NCI-H748 (cell line): ENCODE results near the gene SEZ6L.

Experiments
- DNase-seq: peaks from one replicate; lab custom pipeline; 2025; ENCODE audit not compliant: unreplicated experiment; lab: John Stamatoyannopoulos, UW

SEZ6L gene

DNA sequence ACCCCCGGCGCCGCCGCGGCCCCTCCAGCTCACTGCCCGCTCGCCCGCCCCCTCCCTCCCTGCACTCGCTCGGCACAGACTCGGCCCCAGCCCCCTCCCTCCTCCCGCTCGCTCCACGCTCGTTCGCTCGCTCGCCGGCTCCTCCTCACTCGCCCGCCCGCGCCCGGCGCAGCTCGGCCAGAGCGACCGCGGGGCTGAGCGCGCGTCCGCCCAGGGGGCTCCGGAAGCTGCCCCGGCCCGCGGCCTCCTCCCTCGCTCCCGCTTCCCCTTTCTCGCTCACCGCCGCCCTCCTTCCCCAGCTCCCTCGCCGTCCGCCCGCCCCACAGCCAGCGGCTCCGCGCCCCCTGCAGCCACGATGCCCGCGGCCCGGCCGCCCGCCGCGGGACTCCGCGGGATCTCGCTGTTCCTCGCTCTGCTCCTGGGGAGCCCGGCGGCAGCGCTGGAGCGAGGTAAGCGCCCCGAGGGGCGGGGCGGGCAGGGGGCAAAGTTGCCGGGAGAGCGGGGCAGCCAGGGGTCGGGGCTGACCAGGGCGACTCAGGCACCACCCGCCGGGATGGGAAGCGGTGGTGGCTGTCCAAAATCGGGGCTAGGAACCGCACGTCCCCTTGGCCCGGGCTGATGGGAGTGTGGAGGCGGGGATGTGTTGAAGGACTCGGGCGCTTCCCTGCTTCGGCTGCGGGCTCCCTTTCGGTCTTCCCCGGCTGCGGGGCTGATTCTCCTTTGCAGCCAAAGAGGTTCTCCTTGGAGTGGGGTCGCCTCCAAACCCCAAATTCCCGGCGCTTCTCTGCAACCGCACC lies at the start of gene SEZ6L:
SEZ6L (plus strand) TSS at position 148 of the 797 bp plus-strand sequence; CDS start at position 356, 208 bp downstream.
- DNase-seq: peak; percentile 72

DNA sequence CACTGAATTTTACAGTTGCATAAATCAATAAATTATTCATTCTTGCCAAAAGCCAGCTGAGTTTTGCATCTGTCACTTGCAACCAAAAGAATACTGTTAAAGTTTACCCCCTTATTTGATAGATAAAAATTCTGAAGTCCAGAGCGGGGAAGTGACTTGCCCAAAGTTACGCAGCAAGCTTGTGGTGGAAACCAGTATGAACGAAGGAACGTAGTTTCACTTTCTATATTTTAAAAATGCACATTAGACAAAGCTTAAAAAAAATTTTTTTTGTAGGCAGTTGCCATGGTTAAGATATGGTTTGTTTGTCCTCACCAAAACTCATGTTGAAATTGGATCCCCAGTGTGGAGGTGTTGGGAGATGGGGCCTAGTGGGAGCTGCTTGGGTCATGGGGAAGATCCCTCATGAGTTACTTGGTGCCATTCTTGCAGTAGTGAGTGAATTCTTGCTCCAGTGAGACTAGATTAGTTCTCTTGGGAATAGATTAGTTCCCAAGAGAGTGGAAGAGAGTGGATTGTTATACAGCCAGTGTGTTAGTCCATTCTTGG lies 46.3 kb upstream of the SEZ6L start:
- DNase-seq: no peak

DNA sequence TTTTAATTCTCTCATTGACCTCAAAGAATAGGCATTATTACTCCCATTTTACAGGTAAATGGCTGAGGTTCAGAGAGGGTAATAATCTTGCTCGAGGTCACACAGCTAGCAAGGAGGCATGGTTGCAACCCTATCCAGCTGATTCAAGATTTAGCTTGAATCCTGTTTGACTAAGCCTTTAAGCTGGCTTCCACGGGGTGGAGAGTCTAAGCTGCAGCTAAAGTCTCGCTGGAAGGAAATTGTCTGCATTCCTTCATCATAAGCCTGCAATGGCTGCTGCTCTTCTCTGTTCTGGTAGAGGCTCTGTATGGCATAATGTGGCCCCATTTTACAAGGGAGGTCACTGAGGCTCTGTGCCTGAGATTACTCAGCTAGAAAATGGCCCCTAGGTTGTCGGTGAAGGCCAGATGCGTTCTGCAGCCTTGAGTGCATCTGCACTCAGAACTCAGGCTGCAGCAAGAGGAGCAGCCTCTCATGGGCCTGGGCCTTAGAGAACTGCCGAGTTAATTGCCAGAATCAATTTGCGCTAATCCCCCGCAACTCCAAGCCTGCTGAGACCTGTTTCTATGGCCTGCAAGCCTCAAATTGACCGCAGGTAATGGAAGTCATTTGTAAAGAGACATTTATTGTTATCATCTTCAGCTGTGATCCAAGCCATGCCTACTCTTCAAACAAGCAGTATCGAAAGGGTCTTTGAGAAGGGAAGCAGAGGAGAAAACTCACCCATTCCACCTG lies 44.1 kb upstream of the SEZ6L start:
- DNase-seq: peak; percentile 87

DNA sequence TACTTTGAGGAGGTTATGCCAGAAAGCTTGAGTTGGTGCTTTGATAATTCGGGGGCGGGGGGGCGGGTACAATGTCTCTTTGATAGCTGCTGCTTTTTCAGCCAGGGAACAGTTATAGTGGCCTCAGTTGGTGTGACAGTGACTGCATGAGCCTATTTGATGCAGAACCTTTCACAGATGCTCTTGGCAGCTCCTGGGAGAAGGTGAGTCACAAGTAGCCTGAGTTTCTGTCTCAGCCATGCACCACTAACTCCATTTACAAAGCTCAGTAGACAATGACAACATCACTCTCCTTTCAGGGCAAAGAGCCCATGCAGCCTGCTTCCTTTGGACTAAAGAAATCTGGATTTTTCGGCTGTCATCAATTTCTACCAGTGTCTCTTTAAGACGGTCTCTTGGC lies 42.1 kb upstream of the SEZ6L start:
- DNase-seq: no peak

DNA sequence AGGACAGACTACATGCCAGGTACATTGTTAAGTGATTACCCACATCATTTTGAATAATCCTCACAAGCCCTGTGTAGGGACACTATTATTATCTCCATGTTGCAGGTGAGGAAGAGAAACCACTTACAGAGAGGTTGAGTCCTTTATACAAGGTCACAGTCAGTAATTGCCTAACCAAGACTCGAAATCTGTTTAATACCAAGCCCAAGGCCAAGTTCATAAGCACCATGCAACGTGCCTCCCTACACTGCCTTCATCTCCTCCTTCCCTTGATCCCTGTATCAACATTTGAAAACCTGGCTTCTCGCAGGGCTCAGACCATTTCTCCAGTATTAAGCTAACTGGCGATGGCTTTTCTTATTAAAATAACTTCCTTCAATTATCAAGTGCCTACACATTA lies 41.7 kb upstream of the SEZ6L start:
- DNase-seq: no peak

DNA sequence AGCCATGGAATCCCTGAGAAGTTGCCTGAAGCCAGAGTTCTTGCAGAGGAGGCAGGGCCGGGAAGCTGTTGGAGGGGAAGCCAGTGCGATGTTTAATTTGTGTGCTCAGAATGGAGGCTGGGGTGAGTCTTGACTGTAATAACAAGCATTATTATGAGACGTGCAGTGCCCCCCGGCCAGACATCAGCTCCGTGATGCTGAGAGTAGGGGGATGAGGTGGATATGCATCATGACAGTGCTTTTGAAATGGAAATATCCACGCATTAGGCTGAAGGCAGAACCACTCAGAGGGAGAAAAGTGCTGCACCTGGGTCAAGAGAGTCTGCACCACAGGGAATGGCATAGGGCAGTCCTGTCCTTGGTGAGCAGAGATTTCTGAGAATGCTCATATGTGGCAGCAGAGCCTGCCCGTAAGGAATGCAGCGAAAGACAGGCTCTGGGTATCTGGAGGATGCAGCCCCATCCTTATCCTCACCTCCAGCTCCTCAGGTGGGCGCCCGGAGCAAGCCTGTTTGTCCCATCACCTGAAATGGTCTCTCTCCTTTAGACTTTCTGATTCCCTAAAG lies 37.6 kb upstream of the SEZ6L start:
- DNase-seq: no peak

DNA sequence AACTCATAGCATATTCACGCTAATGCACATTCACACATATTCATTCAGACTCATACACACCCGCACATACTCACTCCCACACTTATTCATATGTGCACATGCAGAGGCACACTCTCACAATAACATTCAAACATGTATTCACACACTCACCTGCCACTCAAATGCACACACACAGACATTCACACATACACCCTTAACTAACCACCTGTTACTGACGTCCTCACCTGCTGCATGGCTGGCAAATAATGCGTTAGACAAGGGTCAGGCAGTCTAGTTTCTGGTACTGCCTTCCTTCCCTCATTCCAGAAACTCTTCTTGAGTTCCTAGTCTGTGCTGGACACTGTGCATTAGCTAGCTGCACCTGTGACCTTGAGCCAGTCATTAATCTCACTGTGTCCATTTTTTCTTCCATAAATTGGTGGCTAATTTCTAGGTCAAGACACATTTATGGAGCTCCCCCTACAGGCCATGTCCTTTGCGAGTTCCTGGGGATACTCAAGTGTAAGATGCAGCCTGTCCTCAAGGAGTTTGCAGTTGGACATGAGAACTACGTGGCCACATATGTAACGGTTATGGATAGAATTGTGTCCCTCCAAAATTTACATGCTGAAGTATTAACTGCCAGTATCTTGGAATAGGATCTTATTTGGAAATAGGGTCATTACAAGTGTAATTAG lies 34.5 kb upstream of the SEZ6L start:
- peak; percentile 60 for DNase-seq

DNA sequence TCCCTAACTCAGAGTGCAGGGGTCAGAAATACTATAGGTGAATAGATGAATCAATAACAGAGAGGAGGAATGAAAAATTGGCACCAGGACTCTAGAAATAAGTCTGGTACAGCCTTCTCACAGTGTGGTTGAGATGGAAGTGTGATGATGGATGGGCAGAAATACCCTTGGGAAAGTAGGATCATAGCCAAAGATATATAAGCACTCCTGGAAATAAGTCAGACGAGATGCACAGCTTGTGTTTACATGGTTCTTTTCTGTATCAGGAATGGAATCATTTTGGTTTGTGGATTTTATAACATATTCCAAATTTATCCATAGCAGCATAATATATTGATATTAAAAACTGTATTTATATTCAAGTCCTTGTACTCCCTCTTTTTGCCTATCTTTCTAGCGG lies 33.5 kb upstream of the SEZ6L start:
- no peak for DNase-seq

DNA sequence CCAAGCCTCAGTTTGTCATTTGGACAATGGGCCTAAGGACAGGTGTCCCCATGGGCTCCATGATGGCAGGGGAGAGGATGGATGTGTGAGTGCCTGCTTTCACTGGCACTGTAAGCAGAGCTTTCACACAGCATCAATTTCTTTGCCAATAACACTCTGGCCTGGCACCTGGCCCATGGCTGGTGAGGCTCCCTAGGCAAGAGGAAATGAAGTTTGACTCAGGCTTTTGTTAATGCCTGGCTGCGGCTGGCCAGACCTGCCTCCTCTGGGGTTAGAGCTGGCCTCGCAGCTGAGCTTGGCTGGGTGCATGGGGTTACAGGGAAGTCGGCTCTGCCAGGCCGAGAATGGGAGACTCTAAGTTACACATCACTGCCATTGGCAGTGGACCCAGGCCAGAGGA lies 30.0 kb upstream of the SEZ6L start:
- DNase-seq: no peak

DNA sequence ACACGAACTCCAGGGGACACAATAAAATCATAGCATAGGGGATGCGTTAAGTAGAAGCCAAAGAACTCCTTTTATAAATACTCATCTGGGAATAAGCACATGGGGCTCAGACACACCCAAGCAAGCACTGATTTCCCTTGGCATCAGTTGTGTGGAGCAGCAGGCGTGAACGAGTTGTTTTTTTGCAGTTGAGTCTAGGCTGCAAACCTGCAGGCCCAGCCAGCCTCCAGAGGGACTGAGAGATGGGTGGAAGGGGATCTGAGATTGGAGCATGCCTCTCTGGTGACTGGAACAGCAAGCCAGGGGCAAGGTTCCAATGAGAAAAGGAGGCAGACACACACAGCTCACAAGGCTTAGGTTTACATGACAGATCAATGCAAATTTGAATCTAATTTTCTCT lies 27.4 kb upstream of the SEZ6L start:
- DNase-seq: no peak

DNA sequence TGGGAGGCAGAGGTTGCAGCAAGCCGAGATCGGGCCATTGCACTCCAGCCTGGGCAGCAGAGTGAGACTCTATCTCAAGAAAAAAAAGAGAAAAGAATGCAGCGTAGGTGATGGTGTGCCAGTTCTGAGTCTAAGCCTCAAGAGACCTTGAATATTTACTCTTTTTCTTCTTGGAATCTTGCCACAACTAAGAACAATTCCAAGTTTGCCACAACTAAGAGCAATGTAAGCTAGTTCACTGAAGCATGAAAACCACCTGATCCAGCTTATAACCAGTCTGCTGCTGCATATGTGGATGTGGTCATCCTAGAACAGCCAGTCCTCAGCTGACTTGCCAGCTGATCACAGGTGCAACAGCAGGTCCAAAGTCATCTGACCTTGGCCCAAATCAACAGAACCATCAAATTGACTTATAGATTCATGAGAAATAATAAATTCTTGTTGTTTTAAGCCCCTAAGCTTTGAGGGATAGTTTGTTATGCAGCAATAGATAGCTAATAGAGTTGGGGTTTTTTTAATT lies 25.4 kb upstream of the SEZ6L start:
- DNase-seq: no peak

DNA sequence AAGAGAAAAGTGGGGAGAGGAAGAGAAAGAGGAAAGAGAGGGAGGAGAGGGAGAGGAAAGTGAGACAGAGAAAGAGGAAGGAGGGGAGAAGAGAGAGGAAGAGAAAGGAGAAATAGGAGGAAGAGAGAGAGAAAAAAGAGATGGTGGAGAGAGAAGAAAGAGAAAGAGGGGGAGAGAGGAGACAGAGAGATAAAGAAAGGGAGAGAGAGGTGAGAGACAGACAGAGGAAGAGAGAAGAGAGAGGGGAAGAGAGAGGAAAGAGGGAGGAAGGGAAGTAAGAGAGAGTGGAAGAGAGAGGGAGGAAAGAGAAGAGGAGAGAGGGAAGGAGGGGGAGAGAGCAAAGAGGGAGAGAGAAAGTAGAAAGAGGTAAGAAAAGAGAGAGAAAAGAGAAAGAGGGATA lies 9.4 kb upstream of the SEZ6L start:
- DNase-seq: no peak

DNA sequence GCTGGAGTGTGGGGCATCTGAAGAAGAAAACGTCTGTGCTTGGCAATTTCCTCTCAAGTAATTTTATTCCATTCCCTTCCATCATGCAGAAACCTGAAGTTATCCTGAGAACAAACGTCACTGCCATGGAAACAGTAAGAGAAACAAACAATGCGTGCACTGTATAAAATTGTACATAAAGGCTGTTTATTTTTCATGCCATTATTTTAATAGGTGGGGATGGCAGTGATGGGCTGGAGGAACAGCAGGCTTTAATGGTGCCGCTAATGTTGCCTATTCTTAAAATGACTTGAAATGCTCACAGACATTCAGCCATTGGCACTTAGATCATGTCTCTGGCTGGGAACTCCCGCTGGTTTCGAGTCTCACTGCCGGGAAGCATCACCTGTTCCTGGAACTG lies 7.5 kb upstream of the SEZ6L start:
- DNase-seq: peak; percentile 87

DNA sequence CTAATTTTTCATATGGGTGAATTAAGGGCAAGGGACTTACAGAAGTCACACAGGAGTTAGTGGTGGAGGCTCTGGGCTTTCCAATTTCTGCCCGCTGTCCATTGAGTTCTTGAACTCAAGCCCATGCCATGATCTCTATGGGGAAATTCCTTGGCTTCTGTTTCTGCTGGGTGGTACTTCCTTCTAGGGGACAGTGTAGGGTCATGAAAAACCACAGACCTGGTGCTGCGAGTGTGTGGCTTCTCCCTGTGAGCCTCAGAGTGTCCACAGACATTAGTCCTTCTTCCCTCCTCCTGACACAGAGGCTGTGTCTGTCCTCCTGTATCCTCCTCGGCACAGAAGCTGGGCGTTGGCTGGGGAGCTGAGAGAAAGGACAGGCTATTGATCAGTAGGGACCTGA lies 6.3 kb upstream of the SEZ6L start:
- no peak for DNase-seq

DNA sequence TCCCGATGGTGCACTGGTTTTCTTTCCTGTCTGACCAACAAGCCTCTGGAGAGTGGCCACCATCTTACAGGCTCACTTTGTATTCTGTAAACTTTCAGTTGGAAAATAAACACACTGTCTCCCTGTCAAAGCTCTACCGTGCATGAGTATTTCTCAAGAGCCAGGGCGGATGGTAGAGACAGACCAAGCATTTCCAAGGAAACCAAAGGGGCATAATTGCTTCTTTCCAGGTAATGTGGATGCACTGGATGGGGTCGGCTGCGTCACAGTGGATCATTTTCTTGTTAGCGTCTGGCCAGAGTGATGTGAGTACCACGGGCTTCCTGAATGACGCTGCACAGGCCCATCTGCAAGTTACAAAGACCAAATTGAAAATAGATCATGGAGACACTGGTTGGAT lies 5.1 kb upstream of the SEZ6L start:
- no peak for DNase-seq

DNA sequence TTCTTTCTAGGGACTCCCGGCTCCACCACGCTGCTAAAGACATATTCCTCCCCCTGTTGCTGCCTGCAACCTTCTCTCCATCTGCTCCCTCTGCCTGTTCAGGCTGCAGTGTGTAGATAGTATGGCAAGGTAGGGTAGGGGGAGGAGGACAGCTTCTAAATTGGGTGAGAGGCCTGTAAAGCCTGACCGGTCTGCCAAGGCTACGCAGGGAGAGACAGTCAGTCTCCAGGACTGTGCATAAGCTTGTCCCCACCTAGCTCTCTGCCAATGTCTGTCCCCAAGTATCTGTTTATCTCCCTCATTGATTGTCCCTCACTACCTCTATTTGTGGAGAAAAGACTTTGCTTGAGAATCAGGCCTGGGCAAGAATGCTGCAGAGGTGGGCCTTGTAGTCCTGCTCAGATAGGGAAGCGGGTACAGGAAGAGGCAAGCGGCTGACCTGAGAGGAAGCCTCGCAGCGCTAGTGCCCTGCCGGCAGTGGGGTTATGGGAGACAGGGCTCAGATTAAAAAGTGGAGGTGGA lies 871 bp upstream of the SEZ6L start:
- peak; percentile 19 for DNase-seq

DNA sequence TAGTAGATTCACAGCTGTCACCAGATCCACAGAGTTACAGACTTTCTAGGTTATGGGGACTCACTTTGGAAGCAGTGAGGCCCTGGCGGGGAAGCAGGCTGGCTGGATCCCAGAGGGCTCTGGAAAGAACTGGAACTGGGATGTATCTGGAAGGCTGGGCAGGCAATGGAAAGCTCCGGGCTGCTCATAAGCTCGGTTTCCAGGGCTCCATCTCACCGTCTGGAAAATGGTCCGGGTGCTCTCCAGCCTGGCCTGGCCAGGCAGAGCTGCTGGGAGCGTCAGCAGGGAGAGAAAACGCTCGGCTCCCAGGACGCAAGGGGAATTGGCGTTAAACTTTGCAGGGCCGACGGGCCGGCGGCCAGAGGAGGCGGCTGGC lies 335 bp upstream of the SEZ6L start:
- DNase-seq: no peak

DNA sequence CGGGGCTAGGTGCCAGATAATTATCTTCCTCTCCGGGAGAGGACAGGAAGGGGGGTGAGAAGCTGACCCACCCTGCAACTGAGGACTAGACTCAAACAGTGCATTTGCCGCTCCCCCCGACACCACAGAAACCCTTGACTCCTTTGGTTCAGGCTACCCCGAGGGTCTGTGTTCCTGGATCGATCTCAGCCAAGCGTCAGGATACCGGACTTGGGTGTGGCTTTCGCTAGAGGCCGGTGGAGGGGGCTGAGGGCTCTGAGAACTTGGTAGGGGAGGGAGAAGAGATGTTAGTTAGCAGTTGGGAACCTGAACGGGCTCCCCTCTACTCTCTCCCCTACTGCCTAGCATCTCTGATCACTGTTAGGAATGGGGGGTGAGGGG lies 840 bp downstream of the SEZ6L start:
- DNase-seq: peak; percentile 64

DNA sequence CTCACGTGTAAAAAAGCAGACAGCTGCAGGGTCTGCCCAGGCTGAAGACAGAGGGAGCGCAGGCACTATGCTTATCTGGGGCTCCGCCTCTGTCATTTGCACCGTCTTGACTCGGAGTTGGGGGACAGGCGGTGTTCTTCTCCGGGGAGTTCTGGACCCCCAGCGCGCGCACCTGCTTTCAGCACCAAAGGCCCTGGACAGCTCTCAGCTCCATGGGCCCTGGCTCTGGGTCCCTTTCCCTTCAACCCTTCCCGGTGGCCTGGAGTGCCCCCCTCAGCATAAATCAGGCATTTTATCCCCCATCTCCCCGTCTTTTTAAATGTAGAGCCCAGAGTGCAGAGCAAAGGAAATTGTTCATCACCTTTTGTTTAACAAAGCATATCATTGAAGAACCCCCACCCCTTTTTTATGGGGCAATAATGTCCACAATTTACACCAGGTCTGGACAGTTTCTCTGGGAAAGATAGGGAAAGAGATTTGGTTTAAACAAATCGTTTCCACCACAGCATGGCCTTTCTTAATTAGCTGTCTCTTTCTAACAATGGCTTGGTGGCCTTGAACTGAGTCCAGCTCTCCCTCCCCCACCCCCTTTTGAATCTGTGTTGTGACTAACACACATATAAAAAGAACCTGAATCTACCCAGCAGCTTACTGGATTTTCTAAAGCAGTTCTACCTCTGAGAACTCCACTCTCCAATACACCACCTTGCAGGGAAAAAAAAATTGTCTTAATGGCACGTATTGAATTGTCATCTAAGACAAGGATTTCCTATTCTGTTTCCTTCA lies 1.7 kb downstream of the SEZ6L start:
- peak; percentile 86 for DNase-seq

DNA sequence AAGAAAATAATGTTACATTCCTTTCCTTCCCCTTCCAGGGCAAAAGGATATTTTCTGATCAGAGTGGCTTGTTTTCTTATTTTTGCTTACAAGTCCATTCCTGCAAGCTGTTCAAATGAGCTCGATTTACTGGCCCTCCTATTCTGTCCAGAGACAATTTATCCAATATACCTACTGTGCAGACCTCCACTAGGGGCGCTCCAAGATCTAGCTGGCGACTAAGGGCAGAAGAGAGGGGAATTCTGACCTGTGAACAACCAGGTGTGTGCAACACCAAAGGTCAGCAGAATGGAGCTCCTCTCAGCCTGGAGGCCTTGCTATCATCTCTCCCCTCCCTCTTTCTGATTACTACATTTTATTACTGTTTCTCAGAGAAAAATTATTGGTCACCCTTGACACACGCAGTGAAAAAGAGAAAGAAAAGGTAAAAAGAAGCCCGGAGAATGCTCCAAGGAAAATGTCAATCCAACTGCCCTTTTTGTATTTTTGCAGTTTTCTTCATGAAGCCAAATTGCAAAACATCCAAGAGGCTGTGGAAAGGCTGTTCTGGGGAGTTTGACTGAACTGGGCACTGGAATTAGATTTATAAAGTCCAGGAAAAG lies 3.2 kb downstream of the SEZ6L start:
- peak; percentile 78 for DNase-seq
